HS-5 (cell line): ENCODE results near the gene C7orf57.
"Not testable (repeated sequence)": the region's sequence is repeated elsewhere in the genome, so short reads cannot be mapped to it uniquely, and the experiment has no call there.

ENCODE experiments used
- DNase-seq: peaks from one replicate; pipeline ENCODE4 v3.0.0-alpha.2; 2012; ENCODE audit warnings: low read depth

The C7orf57 gene

DNA sequence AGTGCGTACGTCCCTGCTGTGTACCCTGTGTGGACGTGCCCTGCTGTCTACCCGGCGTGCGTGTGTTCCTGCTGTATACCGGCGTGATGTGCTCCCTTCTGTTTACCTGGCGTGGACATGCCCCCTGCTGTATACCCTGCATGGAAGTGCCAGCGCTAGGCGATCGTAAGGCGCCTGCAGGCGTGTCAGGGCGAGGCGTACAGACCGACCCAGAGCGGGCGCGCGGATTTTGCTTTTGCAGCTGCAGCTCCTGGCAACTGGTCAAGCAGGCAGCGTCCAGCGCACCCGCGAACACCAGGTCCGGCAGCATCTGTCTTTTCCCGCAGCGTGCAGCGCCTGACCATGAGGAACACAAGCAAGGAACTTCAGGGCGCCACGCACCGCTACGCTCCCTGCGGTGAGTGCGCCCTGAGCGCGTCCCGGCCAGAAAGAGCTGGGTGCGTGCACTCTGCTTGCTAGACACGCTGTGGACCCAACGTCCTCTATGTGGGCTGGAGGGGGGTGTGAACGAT, 680 bp downstream of the C7orf57 start:
- no peak for DNase-seq

DNA sequence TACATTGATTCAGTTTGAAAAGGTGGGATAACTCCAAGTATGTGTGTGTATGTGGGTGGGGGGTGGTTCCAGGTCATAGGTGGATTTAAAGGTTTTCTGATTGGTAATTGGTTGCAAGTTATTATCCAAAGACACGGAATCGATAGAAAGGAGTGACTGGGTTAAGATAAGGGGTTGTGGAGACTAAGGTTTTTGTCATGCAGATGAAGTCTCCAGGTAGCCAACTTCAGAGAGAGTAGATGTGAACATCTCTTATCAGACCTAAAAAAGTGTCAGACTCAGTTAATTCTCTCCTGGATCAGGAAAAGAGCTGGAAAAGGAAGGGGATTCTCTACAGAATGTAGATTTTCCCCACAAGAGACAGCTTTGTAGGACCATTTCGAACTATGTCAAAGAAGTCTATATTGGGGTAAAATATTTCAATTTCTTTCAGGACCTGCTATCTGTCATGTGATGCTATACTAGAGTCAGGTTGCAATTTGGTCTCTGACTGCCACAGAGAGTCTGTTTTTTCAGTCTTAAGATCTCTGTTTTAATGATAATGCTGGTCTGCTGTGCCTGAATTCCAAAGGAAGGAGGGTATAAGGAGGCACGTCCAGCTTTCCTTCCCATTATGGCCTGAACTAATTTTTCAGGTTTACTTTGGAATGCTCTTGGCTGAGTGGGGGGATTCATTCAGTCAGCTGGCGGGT, 3.6 kb downstream of the C7orf57 start:
- no peak for DNase-seq

DNA sequence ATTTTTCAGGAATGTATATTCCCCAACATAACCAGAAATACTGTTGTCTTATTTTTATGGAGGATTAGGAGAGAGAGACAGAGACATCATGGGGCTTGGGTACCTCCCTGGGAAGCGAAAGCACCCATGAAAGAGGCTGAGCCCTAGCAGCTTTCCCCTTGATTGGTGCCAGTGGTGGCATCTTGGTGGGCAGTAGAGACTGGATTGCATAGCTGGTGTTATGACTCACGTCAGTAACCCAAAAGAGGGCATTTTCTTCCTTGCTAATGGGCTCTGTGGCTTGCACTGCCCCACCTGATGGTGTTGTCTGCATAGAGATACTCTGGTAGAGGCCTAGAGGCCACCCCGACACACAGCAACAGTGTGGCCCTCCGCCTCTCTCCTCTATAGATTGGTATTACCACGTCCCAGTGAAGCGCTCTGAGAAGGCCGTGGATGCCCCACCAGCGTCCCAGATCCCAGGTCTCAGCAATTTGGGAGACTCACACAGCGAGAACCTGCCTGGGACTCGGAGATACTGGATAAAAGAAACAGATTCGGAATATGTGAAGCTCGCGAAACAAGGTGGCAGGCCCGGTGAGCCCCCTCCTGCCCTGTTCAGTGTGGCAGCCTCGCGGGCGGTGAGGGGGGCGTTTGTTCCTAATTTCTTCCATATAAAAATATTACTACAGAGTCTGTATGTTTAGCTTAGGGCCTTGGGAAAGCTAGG, 5.8 kb downstream of the C7orf57 start:
- DNase-seq: no peak

DNA sequence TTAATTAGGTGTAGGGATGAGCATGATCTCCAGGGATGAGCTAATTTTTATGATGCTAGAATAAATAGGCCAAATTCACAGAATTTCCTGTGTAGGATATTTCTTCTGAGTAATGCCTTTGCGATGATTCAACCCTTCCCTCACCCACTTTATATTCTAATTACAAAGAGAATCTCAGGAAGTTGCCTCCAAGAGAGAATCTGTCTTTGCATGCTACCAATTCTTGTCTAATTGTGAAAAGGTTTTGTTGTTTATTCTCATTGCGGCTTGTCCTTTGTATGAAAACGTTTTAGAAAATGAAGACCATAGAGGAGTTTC, 6.3 kb downstream of the C7orf57 start:
- DNase-seq: peak; percentile 54

DNA sequence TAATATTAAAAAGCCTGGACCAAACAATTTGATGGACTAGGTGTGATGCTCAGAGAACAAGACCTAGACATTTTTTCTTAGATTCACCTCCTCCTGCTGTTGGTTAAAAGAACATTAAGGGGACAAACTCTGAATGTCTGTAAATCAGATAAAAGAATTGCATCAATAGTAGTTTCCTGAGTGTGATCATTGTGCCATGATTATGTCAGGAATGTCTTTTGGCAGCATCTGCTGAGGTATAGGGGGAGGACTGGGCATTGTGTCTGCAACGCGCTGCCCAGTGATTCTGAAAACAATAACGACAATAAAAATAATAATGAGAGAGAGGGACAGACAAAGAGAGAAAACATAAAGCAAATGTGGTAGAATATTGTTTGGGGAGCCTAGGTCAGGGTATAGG, 6.9 kb downstream of the C7orf57 start:
- peak; percentile 32 for DNase-seq

DNA sequence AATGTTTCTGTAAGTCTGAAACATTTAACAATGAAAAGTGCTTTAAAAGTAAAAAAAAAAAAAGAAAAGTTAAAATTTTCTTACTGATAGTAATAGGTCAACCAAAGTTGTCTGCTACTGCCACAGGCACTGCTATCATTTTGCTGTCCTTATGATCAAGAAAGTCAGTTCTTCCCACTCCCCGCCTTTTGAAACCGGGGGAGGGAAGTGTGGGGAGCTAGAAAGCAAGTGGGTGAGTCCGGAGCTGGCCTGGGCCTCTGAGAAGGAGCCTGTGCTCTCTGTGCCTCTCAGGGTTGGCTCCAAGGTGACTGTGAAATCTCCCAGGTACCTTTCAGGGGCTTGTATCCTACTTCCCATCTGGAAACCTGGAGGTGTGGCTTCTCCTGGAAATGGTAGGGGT, 7.3 kb downstream of the C7orf57 start:
- DNase-seq: no peak

DNA sequence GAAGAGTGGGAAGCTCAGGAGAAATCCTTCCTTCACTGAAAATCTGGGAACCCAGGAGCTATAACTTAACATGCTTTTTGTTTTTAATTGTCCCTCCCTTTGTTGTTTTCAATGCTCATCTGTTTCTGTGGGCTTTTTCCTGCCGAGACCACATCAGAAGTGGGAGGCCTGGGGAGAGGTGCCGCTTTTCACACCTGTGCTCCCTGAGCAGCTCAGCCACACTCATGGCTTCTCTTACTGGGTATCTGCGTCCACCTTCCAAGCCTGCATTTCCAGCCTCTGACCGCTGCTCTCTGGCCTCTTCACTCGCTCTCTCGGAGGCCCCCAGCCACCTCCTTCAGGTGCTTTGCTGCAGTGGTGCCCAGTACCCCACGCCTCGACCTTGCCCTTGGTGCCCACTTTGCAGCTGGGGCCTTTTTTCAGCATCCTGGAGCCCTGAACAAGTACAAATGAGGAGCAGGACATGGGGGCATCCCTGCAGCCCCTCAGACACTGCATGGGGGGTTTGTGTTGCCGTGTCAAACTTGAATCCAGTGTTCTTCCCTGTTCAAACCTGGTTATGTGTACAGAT, 9.9 kb downstream of the C7orf57 start:
- DNase-seq: no peak

DNA sequence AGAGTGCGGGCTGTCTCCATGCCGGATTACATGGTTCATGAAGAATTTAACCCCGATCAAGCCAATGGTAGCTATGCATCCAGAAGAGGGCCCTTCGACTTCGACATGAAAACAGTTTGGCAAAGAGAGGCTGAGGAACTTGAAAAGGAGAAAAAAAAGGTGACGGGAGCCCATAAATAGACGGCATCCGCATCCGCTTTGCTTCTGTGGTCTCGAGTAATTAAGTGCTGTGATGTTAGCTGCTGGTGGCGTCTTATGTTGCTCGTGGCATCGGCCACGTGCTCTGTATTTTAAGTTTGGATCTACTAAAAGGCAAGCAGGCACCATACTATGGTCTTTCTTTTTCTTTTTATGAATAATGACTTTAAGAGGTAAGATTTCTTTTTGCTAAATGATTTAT, 11.1 kb downstream of the C7orf57 start:
- DNase-seq: no peak

DNA sequence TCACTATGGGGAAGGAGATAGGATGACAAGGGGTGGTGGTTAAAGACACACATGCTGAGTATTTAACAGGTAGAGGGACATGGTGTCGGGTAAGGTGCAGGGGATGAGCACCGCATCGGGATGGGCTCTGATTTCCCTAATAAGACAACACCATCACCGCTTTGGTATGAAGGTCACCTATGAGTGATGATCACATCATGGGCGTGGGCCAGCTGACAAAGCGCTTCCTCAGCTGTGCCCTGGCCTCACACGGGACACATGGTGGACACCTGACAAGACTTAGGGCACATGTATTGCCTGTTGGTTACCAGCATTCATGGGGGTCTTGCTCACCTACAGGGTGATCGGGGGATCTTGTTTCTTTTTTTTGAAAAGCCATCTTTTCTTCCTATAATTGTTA, 12.8 kb downstream of the C7orf57 start:
- DNase-seq: peak; percentile 26

DNA sequence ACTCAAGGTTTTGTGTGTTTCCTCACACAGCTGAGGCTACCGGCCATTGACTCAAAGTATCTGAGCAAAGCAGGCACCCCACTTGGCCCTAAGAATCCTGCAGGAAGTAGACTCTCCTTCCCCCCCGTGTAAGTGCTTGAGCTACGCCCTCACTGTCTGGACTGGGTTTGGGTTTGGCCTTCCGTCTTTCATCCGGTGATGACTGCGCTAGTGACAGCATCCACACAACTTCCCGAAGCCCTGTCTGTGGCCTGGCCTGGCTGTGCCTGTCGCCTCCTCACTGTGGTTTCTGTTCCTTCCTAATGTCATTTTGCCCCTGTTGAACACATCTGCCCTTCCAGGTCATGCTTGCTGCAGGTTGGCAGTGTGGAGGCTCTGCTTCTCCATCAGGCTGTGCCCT, 14.5 kb downstream of the C7orf57 start:
- DNase-seq: no peak

DNA sequence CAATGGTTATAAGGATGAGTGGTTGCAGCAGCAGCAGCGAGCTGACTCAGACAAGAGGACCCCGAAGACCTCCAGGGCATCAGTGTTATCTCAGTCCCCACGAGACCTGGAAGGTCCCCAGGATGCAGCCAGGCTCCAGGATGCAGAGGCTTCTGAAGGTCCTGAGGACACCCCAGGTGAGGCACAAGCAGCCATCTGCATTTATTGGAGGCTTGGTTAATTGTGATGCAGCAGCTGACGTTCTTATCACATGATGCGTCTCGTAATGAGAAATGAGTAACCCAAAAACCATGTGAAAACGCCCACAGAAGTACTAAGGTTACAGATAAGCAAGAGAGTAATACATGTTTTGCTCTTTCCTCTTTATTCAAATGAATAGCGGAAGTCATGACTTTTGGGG, 17.4 kb downstream of the C7orf57 start:
- peak; percentile 64 for DNase-seq

DNA sequence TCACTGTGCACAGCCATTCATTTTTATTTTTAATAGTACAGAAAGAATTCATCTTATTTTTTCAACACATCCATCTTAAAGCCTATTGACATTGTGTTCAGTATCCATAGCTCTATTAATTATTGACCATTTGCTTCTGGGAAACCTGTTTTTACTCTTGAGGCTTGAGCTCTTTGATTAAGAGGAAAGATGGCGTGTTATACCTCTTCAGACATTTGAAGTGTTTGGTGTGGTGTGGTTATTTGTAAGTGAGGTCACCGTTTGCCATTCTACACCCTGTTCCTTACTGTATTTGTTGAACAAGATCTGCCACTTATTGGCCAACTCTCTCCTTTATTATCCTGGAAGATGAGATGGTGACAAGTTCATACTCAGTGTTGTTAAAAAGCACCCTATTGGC, 18.4 kb downstream of the C7orf57 start:
- DNase-seq: no peak

DNA sequence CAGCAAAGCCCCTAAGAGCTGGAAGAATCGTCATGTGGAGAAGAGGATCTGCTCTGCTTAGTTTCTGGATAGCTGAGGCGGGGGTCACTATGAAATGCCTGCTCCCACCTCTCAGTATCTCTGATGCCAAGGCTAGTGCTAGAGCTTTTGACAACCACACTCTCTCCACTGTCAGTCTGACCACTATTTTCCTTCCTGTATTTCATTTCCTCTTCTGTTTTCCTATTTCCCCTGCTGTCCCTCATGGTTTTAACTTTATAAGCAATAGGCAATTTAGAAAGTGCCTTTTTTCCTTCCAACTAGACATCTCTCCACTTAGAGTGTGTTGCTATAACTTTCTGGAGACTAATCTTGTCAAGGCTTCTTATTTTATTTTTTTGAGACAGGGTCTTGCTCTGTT, 23.6 kb downstream of the C7orf57 start:
- no peak for DNase-seq

DNA sequence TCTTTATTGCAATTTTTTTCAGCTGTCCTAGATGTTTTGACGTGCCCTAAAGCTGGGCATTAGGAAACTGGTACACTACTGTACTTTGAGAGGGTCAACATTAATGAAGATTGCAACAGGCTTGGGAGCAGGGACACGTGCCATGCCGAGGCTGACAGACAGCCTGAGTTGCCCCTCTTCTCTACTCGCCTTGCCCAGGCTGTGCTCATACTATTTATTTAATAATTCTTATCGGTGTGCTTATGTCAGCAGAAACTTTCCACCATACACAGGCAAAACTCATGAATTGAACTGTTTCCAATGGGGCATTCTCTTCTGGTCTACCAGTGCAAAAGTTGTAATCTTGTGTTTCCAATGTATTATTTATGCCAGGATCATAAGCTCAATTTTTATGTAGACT, 24.4 kb downstream of the C7orf57 start:
- DNase-seq: no peak

DNA sequence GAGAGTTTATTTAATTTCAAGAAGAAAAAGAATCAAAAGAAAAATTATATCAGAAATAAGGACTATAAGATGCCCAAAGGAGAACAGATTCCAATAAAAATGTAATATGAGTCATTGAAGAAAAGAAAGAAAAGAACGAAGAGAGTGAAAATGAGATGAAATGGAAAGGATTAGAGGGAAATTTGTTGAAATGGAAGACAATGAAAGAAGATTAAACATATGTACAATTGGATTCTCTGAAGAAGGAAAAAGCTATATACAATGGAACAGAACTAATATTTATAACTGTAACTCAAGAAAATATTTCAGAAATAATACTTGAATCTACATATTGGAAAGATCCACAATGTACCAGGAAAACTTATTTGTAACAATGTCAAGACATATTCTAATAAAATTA, 28.6 kb downstream of the C7orf57 start:
- DNase-seq: no peak

DNA sequence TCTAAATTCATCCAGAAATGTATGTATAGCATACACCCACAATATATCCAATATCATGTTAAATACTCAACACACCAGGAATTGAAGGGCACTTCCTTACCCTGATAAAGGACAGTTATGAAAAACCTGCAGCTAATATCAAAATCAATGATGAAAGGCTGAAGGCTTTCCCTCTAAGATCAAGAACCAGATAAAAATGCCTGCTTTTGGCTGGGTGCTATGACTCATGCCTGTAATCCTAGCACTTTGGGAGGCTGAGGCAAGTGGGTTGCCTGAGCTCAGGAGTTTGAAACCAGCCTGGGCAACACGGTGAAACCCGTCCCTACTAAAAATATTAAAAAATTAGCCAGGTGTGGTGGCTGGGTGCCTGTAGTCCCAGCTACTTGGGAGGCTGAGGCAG, 32.1 kb downstream of the C7orf57 start:
- DNase-seq: no peak

DNA sequence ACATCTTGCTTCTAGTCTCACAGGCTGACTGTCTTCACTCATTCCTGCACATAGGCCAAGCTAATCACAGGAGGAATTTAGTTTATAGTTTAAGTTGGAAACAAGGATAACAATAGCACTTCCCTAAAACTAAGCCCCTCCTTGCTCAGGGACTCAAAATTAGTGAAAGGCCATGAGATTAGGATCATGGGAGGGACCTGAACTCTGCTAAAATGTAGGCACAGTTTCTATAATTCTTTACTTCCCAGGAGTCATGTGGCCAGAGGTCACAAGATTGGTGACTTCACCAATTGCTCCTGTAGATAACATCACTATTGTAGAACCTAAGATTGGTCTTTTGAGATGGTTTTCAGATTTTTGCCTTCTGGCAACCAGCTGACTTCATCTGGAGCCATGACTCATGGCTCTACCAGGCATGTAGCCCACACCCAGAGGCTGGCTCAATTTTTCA, 38.9 kb downstream of the C7orf57 start:
- DNase-seq: no peak

DNA sequence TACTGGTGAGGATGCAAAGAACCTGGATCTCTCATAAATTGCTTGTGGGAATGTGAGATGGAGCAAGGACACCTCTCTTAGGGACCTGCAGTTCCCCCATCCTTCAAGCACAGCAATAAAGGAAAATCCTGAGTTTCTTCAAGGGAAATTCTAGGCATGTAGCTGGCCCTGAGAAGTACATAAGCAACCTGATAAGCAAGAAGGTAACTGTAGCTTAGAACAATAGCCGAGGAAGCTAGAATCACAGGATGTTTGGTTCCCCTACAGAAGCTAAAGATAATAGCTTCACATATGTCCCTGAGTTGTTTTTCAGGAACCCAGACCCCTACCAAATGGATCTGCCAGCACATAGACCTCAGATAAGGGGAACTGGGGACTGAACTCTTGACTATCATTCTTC, 42.1 kb downstream of the C7orf57 start:
- DNase-seq: no peak

DNA sequence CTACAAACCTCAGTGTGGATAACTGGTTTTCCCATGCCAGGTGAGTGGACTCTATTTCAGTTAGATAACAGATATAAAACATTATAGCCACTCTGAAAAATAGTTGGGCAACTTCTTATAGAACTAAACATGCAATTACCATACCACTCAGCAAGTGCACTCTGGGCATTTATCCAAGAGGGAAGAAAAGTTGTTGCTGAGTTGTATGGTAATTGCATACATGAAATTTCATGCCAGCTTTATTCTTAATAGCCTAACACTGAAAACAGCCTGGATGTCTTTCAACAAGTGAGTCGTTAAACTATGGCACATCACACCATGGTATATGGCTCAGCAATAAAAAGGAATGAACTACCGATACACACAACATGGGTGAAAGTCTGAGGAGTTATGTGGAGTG, 43.1 kb downstream of the C7orf57 start:
- no peak for DNase-seq

DNA sequence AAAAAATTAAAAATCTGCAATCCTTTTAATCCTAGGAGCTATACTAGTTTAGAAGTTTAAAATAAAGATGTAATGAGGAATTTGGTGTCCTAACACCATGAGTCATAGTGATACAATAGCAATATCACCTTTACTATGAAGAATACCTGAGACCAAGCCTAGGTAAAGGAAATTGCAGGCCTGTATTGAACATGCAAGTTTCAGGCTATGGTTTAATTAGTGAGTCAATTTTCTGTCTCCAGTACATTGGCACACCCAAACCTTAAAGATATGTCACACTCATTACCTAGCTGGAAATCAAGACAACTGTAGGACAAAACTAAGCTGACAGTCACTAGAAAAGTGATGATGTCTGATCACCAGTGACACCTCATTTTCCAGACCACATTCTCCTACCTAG, 47.0 kb downstream of the C7orf57 start:
- not testable (repeated sequence) for DNase-seq

DNA sequence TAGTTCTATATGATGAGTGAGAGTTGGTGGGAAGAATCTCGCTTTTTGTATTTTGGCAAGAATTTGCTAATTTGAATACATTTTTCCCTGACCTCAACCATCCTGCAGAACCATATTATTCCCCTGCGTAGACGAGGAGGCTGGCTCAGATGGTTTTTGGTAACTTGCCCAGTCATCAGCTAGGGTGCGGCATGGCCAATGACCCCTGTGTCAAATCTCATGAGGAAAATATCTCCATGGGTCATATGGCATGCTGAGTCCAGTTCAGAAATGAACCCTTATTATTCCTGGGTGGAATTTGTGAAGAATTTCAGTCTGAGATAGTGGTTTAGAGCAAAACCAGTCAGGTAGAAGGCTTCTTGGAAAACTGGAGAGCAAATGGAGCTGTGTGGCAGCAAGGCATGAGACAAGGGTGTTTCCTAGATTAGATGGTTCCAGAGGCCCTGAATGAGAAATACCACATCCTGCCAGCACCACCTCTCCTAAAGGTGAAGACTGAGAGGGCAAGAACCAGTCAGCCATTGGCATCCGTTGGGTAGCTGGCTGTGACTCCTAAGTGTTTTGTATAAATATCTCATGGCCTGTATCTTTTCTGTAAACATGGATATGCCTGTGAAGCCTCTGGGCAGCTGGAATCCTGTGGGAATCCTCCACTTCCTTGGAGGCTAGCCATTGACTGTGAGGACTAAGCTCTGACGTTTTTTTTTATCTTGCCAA, 47.9 kb downstream of the C7orf57 start:
- DNase-seq: no peak

DNA sequence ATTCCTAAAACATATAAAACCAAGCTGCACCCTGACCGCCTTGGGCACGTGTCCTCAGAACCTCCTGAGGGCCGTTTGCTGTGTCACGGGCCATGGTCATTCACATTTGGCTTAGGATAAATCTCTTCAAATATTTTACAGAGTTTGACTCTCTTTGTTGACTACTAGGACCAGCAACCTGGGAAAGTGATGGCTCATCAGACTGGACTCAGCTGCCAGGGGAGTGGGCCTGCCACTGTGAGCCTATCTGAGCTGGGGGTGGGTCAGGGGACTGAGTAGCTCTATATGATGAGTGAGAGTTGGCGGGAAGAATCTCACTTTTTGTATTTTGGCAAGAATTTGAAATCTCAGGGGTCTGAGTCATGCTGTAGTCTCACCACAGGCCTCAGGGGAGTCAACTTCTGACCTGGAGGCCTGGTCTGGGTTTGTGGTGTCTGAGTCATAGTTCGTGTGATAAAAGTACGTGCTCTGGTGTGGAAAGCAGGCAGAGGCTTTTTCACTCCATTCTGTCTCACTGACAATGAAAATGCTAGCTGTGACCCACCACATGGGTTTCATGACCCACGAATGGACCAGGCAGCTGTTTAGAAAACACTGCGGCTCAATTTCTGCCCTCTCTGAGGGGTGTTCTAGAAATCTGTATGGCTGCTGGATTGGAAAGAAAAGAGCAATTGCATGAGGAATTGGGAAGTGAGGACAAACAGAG, 49.5 kb downstream of the C7orf57 start:
- peak; percentile 99 for DNase-seq
